Measurements from ENCODE around the gene SHC3. TPM values are rescaled to one million over a fixed set of nuclear protein-coding genes. Genes with fewer than 3 reads are reported as not detected.

Gene SHC3
- total RNA-seq, 4 donors from 2014 or later: 0.38 to 9.3 (median 4.4) TPM

DNA sequence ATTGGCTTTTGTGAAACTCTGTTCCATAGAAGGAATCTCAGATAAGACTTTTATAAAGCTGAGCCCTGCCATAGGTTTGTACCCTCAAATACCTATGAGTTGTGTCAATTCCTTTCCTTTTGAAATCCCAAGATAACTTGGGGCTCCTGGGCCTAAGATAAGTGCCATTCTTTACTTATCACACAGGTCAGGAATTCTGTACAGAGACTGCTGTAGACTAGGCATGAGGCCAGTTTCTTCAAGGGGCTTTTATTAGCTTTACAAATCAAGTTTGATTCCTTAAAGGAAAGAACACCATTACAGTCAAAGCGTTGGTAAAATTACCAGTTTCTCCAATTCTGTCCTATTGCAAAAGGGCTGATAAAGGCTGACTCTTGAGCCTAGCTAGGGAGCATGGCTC, 39.2 kb downstream of the SHC3 start:
- Histone ChIP-seq H3K4me1 (peaks cover 8 to 21% (median 19%) of the 10 kb centered on the region in 3 donors), H3K36me3 (no peaks in the 10 kb centered on the region), H3K4me3 (no peak overlapping the region), H3K27ac (no peak overlapping the region), H3K27me3 (no peaks in the 10 kb centered on the region), H3K9me3 (no peaks in the 10 kb centered on the region)
- DNase-seq: no peak
- WGBS, 2 donors: 86 to 94% methylated on average over 1 of the region's 1 CpG
- TF ChIP-seq CTCF (IDR thresholded peaks at IDR 0.05) (no peak), POLR2A (IDR thresholded peaks at IDR 0.05) (no peak)
- intact Hi-C loops (cut with DNase I): no loop called here

GRCh38 chr9:89138463-89139390, 39.9 kb downstream of the SHC3 start:
- WGBS, 2 donors: 49 to 57% methylated on average over 3 of the region's 3 CpGs

GRCh38 chr9:89137542-89138462, 40.8 kb downstream of the SHC3 start:
- DNase-seq: no peak
- intact Hi-C loops (cut with DNase I): no loop called here
- WGBS, 2 donors: 22 to 30% methylated on average over 7 to 8 of the region's 8 CpGs
- no peak for TF ChIP-seq CTCF (IDR thresholded peaks at IDR 0.05)
- no peak for TF ChIP-seq POLR2A (IDR thresholded peaks at IDR 0.05)
- Histone ChIP-seq H3K36me3 (no peaks in the 10 kb centered on the region), H3K27ac (peak overlapping the region in 3 of 4 donors; percentile 15 to 81 (median 52)), H3K27me3 (no peaks in the 10 kb centered on the region), H3K9me3 (no peaks in the 10 kb centered on the region), H3K4me3 (no peak overlapping the region), H3K4me1 (peaks cover 8 to 21% (median 19%) of the 10 kb centered on the region in 3 donors)

More at GRCh38 chr9:89138463-89139390, 39.9 kb downstream of the SHC3 start:
- intact Hi-C loops (cut with DNase I): no loop called here
- peaks cover 8 to 21% (median 19%) of the 10 kb centered on the region in 3 donors for H3K4me1 ChIP-seq
- no peaks in the 10 kb centered on the region for H3K27me3 ChIP-seq
- TF ChIP-seq CTCF (IDR thresholded peaks at IDR 0.05): no peak
- TF ChIP-seq POLR2A (IDR thresholded peaks at IDR 0.05): no peak
- peak overlapping the region in 3 of 4 donors; percentile 15 to 81 (median 52) for H3K27ac ChIP-seq
- H3K4me3 ChIP-seq: no peak overlapping the region
- no peak for DNase-seq
- H3K36me3 ChIP-seq: no peaks in the 10 kb centered on the region
- no peaks in the 10 kb centered on the region for H3K9me3 ChIP-seq

DNA sequence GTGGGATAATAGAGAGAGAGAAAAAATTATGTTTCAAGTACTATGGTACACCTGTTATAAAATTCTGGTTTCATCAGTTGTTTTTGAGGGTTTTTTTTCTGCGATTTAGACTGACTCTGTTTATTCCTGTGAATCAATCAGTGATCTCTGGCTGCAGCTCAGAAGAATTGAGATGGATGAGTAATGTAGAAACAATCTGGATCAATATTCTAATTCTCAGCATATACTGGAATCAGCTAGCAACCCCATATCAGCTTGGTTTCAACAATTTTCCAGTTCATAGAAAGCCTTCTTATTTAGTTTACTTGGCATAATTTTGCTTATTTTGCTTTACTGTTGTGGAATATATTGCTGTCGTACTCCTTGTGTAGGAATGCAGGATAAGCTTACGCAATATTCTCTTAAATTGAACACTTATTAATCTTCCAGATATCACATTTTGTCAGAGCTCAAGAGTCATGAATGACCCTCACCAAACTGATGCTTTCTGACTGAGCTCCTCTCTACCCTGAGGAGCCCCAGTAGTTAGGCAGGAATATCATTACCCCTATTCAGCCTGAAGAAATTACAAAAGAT, 42.9 kb downstream of the SHC3 start:
- TF ChIP-seq CTCF (IDR thresholded peaks at IDR 0.05): no peak
- no peak for TF ChIP-seq POLR2A (IDR thresholded peaks at IDR 0.05)

More for the DNA sequence above, 42.9 kb downstream of the SHC3 start:
- Histone ChIP-seq H3K4me3 (no peak overlapping the region), H3K9me3 (no peaks in the 10 kb centered on the region), H3K36me3 (no peaks in the 10 kb centered on the region), H3K27ac (no peak overlapping the region), H3K27me3 (no peaks in the 10 kb centered on the region), H3K4me1 (peaks cover 8 to 21% (median 19%) of the 10 kb centered on the region in 3 donors)
- 85 to 86% methylated on average over 3 of the region's 3 CpGs for WGBS, 2 donors
- DNase-seq: no peak
- intact Hi-C loops (cut with DNase I): no loop called here

All from esophagus squamous epithelium (tissue), 5 donors.